HG03432 (cell line): Measurements from ENCODE around the gene TSHZ2.

Source experiments
- ATAC-seq: cut with Tn5 transposase; IDR thresholded peaks from one replicate; pipeline ENCODE4 v1.9.1; 2021; ENCODE audit warnings: mild to moderate bottlenecking, moderate library complexity; ENCODE audit not compliant: unreplicated experiment

The TSHZ2 gene

DNA sequence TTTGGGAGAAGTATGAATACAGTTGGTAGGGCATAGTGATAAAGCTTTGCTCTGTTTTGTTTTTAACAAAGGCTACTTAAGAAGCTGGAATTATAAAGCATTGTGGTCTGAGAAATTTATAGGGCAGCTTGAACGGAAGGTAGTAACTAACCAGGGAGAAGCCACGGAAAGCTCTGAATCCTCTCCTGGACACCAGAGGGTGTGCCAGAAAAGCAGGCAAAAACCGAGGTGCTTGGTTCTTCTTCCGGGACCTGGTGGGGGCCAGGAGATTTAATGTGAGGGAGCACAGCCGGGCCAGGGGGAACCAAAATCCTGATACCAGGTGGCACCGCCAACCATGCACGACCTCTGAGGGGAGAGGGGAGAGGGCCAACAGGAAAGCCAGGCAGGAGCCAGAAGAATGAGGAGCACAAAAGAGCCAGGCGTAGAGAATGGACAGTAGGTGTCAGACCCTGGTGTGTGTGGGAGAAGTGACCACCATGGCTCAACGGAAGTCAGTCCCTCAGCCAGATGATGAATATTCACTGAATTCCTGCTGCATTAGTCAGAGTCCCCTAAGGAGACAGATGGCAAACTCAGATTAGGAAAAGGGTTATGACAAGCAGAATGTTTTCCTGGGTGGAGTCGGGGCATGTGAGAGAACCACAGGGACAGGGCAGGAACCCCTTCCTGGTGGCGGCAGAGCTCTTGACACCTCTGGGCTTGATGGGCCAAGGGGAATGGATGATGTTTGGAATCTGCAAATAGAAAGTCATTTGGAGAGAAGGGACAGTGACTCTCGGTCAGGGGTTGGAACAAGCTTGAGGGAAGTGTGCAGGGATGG lies 359.2 kb downstream of the TSHZ2 start:
- ATAC-seq: no peak

DNA sequence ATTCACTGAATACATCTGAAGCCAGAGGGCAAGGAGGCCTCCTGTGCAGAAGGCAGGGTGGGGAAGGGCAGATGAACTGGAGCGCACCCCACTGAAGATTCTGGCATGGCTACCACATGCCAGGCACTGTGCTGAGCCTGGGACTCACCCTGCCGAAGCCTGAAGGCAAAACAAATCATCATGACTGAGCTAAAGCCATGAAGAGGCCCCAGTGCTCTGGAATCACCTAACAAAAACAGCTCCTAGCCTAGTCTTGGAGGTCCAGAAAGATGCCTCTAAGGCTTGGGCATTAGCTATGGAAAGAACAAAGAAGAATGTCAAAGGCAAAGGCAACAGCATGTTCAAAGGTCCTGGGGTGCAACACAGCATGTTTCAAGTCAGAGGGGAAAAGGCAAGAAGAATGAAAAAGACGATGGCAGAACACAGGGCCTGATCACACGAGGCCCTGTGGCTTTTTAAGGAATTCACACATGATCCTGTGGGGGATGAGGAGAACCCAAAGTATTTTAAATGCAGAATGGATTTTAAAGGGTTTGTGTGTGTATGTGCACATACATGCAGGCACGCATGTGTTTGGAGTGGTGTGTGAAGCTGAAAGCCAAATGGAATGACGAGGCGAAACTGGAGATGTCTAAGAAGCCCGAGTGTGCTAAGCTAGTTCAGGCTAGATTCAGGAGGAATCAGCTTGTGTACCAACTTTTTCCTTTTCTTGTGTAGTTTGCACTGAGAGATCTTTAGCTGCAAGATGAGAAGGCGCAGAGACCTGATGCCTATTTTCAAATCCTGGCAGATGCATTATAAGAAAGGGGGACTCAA lies 360.1 kb downstream of the TSHZ2 start:
- no peak for ATAC-seq

DNA sequence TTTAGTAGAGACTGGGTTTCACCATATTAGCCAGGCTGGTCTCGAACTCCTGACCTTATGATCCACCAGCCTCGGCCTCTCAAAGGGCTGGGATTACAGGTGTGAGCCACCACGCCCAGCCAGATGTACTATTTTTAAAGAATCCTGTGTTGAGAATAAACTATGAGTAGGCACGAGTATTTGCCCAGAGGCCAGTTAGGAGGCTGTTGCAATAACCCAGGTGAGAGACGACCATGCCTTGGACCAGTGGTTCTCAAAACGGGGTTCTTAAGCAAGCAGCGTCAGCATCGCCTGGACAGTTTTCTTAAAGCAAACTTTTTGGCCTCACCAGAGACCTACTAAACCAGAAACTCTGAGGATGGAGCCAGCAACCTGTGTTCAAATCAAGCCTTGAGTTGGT lies 362.7 kb downstream of the TSHZ2 start:
- ATAC-seq: no peak

DNA sequence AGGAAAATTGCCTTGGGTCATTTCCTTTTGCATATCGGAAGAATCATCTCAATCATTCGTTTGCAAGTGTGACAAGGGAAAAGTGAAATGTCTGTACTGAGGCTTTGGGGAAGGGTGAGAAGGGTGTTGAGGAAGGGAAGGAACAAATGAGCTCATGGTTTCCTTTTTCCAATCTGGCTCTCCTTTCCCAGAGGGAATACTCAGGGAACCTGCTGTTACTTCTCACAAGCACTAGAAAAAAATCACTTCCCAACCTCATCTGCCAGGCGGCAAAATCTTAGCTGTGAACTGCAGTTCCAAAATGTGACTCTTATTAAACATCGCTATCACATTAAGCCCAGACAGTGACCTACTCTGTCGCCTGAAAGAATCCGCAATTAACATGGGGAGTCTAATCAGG lies 363.4 kb downstream of the TSHZ2 start:
- no peak for ATAC-seq

DNA sequence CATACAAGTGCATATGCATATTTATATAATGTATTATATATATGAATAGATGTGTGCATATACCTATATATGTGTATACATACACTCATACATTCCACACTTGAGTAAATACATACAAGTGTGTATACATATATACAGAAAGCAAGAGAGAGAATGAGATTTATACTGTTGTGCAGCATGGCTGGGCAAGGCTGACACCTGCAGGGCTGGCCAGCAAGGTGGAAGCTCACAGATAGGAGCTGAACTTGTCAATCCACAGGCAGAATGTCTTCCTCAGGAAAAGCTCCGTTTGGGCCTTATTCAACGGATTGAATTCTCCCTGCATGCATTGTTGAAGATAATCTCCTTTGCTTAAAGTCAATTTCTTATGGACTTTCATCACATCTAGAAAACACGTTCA lies 364.7 kb downstream of the TSHZ2 start:
- no peak for ATAC-seq

DNA sequence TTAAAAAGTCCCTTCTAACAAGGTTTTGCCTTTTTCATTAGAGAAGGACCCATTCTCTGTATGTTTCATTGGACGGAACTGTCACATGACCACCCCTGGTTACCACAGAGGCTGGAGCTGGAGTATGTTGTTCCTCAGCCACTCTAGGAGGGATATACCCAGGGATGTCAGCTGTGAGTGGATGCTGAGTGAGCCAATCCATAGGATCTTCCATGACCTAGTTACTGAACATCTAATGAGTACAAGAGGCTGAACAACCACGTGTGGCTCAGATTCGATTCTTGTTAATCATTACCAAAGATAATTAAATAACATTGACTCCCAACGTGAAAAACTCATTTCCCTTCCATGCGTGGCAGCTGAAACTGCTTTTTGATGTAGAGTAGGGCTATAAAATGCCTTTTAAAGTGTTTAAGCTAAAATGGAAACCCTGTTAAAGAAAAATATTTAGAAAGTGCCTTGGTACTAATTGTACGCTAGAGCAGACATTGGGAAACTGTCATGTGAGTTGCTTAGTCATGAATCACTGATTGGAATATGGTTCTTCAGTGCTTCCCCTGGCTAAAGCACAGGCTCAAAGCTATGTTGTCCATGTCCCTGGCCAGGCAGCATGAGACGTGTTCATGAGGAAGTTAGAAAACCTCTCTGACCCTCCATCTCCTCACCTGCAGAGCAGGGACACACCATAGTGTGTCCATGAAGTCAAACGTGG lies 365.4 kb downstream of the TSHZ2 start:
- ATAC-seq: no peak

DNA sequence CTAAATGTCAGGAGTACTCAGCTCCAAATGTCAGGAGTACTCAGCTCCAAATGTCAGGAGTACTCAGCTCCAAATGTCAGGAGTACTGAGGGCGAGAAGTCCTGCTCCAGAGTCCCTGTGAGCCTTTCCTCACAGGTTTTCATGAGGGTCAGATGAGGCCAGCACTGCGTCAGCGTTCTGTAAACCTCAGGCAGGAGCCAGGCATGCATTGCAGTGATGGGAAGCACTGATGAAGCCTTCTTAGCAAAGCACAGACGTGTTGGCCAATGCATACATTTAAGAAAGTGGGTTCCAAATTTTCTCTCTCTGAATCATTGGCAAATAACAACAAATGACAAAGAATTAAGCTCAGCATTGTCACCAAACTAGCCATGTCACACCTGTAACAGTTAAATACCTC lies 366.6 kb downstream of the TSHZ2 start:
- no peak for ATAC-seq

DNA sequence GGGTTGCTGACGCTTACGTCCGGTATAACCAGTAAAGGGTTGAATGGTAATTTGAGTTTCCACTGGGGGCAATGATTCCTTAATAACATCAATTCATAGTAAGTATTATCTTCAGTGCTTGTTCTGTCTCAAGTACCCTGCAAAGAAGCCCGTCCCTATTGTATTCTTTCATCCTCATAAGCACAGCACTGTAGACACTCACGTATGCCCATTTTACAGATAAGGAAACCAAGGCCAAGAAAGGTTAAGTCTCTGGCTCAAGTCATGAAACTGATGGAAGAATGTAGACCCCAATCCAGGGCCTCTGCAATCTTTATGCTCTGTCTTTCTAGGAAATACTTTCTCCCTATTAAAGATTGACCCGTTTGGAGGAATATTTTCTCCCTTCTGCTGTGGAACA lies 370.3 kb downstream of the TSHZ2 start:
- ATAC-seq: no peak

DNA sequence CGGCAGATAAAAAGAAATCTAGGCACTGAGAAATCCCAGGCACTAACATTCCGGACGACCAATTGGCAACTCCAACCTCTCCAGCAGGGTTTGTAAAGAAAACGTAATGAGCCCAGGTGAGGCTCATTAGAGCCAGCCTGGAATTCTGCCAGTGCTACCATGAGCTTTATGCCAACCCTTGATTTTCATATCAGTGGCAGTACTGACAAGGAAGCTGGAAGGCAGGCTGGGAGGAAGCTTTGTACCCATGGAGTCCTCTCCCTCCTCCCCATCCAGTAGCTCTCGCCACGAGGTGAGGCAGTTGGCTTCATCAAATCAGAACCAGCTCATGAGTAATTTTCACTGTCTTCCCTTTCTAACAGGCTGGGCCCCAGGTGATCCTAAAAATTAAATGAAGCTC lies 371.3 kb downstream of the TSHZ2 start:
- ATAC-seq: no peak

DNA sequence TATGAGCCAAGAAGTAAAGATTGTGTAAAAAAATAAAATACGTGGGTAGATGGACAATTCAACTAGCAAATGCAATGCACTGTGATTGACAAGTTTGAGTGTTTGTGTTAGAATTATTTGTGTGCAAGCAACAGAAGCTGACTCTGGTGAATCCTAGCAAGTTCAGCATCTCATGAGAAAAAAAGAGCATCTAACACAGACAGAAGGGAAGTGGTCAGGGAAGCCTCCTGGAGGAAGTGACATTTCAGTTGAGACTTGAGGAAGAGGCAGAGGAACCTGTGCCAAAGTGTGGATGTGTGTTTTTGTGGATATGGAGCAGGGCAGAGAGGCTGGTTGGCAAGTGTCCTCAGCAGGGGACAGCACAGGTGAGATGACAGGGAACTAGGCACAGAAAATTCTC lies 372.7 kb downstream of the TSHZ2 start:
- no peak for ATAC-seq

DNA sequence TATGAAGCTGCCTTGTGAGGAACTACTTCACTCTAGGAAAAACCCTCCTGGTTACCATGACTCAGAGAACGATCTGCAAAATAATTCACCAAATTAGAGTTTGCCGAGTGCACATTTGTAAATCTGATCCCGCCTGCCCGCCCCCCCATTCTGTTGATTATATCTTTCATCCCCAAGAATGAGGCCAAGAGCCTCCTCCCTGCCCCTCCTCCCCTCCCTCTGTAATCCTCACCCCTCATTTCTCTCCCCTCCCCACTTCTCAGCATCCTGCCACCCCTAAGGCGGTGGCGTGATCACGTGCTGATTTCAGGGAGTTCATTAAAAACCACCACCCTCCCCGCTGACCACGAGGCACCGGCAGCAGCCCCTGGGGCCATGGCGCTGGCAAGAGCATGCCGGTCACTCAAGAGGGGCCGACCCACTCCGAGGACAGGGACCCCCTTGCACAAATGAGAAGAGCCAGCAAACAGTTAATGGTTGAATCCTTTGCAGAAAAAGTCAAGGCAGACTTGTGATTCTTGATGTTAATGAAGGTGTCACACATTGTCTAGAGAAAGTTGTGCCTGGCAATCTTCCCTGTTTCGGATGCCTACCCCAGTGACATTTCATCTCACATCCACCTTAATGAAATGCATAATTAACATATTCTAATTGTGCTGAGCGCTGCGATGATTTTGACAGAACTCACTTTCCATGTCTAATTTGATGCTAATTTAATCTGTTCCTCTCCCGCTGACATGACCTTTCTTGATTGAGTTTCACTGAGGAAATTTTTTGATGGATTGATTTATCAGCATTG lies 373.6 kb downstream of the TSHZ2 start:
- no peak for ATAC-seq

DNA sequence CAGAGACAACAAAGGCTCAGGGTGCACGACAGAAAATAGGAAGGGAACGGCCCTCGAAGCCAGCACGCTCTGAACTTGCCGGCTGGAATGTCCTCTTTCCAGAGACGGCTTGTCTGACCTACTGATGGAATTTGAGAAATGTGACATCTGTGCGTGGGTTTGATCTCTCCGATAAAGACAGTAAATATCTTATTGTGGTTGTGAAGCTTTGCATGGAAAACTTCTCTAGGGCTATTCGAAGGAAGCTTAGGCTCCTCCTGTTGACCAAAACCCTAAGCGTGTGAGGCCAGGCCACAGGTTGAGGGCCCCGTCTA lies 374.1 kb downstream of the TSHZ2 start:
- no peak for ATAC-seq

DNA sequence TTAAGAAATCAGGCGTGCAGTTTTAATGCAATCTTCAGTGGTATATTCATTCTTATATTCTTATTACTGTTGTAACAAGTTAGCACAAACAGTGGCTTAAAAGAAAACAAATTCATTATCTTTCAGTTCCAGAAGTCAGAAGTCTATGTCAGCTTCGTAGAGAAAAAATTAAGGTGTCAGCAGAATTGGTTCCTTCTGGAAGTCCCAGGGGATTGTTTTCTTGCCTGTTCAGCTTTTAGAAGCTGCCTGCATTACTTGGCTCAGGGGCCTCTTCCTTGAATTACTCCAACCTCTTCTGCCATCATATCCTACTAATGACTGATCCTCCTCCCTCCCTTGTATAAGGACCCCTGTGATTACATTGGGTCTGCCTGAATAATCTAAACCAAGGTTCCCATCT lies 377.6 kb downstream of the TSHZ2 start:
- no peak for ATAC-seq

DNA sequence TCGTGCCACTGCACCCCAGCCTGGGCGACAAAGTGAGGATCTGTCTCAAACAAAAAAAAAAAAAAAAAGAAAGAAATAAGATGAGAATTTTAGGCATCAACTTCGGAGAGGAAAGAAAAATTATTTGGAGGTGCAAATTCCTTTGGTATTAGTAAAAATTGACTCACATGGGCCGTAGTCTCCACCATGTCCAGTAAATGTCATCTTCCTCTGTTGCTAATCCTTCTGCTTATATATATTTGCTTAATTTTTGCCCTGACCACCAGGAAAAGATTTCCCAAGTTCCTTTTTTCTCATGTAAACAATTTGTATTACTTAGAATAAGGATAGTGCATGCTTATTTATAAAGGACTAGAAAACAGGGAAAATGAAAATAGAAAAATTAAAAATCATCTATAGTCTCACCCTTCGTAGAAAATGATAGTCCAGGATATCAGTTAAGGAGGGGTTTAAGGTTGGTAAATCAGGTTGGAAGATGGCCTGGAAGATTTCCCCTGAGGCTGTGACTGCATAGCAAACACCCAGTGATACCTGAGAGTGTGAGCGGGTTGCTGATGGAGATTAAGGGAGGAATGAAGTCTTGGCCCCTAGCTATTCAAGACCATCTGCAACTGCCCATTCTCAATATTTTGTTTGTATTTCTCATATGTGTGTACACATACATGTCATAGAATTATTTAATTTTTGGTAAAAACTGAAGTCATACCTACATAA lies 380.7 kb downstream of the TSHZ2 start:
- no peak for ATAC-seq

DNA sequence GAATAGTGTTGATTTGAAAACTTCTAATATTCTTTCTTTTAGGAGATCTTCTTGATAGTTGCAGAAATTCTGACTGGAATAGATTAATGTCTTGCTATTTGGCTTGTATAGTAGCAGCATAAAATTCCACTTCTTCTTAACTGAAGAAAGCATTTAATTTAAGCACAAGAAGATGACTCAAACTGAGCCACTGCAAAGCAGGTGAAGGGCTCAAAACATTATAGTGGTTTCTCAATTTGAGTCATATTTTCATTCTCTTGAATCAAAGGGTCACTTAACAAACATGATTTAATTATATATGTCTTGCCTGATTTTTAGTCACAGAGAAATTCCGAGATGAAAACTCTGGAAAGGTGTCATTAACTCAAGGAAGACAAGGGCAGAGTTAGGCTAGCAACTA lies 382.2 kb downstream of the TSHZ2 start:
- no peak for ATAC-seq

DNA sequence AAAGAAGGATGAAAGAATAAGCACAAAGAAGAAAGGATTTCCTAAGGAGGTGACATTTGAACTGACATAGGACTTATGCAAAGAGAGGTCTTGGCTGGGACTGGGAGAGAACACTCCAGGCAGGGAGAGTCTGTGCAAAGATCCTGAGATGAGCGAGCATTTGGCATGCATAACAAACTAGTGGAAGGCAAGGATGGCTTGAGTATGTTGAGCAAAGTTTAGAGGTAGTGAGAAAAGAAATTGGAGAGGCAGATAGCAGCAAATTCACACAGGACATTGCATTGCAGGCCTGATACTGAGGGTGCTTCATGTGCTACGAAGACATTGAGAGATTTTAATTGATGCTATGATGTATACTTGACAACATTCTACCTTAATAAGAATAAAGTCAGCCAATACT lies 383.6 kb downstream of the TSHZ2 start:
- no peak for ATAC-seq

DNA sequence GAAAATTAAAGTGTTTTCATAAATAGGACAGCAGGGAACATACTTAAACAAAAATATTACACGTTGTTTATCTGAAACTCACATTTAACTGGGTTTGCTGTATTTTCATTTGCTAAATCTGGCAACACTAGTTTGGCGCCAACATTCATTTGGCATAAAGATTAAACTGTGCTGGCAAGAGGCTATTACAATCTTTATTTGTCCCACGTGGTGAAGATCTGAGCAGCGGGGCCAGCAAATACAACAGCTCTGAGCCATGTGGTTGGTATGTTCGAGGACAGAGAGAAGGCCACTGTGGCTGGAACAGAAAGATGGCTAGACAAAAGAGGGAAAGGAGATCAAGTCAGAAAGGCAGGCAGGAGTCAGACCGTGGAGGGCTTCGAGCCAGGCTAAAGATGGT lies 387.3 kb downstream of the TSHZ2 start:
- no peak for ATAC-seq

DNA sequence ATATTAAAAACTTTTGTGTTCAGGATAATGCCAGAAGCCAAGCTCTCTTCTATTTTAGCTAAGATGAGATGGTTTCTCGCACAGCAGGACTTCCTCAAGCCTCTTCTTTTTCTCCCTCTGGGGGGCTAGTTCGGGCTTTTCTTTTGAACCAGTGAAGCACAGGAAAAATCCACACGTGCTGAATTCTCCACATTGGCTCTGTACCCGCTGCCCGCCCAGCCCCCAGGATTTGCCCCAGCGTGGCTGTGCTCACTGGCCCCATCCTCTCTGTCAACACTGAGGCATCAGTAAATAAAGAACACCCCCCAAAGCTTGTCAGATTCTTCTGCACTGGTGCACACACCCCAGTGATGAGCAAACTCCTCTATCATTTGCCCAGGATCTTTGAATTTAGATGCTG lies 388.7 kb downstream of the TSHZ2 start:
- no peak for ATAC-seq

DNA sequence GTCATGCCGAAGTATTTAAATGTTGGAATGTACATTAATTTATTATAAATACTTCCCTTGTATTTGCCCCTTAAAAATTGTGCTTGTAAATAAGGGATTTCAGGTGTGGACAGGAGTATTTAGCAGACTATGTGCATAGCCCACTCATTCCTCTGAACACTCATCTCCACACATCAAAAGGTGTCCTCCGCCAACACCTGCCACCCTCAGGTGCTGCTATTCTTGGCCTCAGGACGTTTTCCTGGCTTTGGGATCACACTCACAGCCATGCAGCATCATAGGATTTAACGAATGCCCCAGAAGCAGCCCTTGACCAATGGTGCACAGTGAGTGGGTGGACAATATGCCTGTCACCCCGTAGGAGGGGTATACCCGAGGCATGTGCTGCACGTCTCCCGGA lies 390.6 kb downstream of the TSHZ2 start:
- no peak for ATAC-seq

DNA sequence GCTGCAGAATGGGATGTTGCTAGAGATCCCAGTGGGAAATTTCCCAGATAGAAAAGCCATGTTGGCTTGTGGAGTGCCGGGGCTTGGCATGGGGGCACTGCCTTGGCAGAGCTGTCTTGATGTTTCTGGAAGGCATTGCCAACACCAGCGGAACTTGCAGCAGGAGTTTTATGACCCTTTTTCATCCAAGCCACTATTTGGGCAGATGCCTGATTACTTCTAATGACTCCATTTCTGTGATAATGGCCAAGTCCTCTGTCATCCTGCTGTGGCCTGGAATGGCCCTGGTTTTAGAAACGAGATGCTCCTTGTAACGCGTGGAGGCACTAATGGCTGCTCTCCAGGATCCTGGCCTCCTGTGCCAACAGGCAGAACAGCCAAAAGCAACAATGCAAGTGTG lies 392.5 kb downstream of the TSHZ2 start:
- ATAC-seq: no peak

DNA sequence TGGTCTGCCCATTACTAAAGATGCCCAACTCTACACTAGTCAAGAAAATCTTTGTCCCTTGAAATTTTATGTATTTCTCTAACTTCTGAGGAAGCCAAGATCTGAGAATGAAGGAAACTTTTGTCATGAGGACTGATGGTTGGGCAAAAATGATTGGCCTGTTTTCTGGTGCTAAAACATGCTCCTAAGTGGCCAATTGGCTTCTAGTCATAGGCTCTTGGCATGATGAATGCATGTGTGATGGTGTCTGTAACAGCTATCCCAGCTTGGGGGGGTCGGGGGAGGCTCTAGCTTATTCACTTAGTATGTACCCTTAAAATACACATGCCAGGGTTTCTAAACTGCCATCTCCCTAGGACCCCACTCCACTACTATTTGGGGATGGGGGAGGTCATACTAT lies 392.9 kb downstream of the TSHZ2 start:
- ATAC-seq: no peak
